ENCODE data around the gene ATAD3C.
"Not testable (repeated sequence)": the region's sequence is repeated elsewhere in the genome, so short reads cannot be mapped to it uniquely, and the experiment has no call there.

Gene ATAD3C

GRCh38 chr1:1470626-1471388 is 21.3 kb downstream of the ATAD3C start:
- peak overlapping the region; percentile 75 for H3K9ac ChIP-seq (ENCODE audit: low read depth, low read length)
- peak overlapping the region; percentile 98 for H3K4me3 ChIP-seq (ENCODE audit: low read depth, low read length)
- H3K27me3 ChIP-seq (ENCODE audit: control insufficient read depth, insufficient read depth, low read length): no peaks in the 10 kb centered on the region
- H3K4me1 ChIP-seq (ENCODE audit: control insufficient read depth, insufficient read depth, low read length): no peaks in the 10 kb centered on the region
- H3K9me3 ChIP-seq (ENCODE audit: control insufficient read depth, insufficient read depth, low read length): no peaks in the 10 kb centered on the region
- H3K36me3 ChIP-seq (ENCODE audit: control insufficient read depth, insufficient read depth, low read length): no peaks in the 10 kb centered on the region
- H3K27ac ChIP-seq (ENCODE audit: low read depth, low read length): peak overlapping the region; percentile 83

GRCh38 chr1:1471389-1472052 is 22.0 kb downstream of the ATAD3C start, which contains the start of gene ATAD3B:
Gene ATAD3B (plus strand): TSS chr1:1471765. CDS start chr1:1471885, 120 bp downstream.
- no peaks in the 10 kb centered on the region for H3K27me3 ChIP-seq (ENCODE audit: control insufficient read depth, insufficient read depth, low read length)
- H3K27ac ChIP-seq (ENCODE audit: low read depth, low read length): peak within 1 kb of the TSS; percentile 83
- no peaks in the 10 kb centered on the region for H3K4me1 ChIP-seq (ENCODE audit: control insufficient read depth, insufficient read depth, low read length)
- no peaks in the 10 kb centered on the region for H3K9me3 ChIP-seq (ENCODE audit: control insufficient read depth, insufficient read depth, low read length)
- H3K4me3 ChIP-seq (ENCODE audit: low read depth, low read length): peak within 1 kb of the TSS; percentile 98
- H3K9ac ChIP-seq (ENCODE audit: low read depth, low read length): peak within 1 kb of the TSS; percentile 75
- no peaks in the 10 kb centered on the region for H3K36me3 ChIP-seq (ENCODE audit: control insufficient read depth, insufficient read depth, low read length)

GRCh38 chr1:1472053-1472876 is 22.8 kb downstream of the ATAD3C start:
- H3K9me3 ChIP-seq (ENCODE audit: control insufficient read depth, insufficient read depth, low read length); H3K27me3 ChIP-seq (ENCODE audit: control insufficient read depth, insufficient read depth, low read length); H3K27ac ChIP-seq (ENCODE audit: low read depth, low read length); H3K36me3 ChIP-seq (ENCODE audit: control insufficient read depth, insufficient read depth, low read length); H3K4me1 ChIP-seq (ENCODE audit: control insufficient read depth, insufficient read depth, low read length): not testable (repeated sequence)
- Histone ChIP-seq H3K4me3 (ENCODE audit: low read depth, low read length) (peak overlapping the region; percentile 78), H3K9ac (ENCODE audit: low read depth, low read length) (peak overlapping the region; percentile 56; the same call in 1 of the 2 replicates)

GRCh38 chr1:1476011-1476410 is 26.5 kb downstream of the ATAD3C start:
- not testable (repeated sequence) for H3K9ac ChIP-seq (ENCODE audit: low read depth, low read length); H3K27ac ChIP-seq (ENCODE audit: low read depth, low read length); H3K4me3 ChIP-seq (ENCODE audit: low read depth, low read length); H3K9me3 ChIP-seq (ENCODE audit: control insufficient read depth, insufficient read depth, low read length); H3K27me3 ChIP-seq (ENCODE audit: control insufficient read depth, insufficient read depth, low read length); H3K4me1 ChIP-seq (ENCODE audit: control insufficient read depth, insufficient read depth, low read length)
- H3K36me3 ChIP-seq (ENCODE audit: control insufficient read depth, insufficient read depth, low read length): peaks cover 31% of the 10 kb centered on the region

GRCh38 chr1:1477206-1477605 is 27.7 kb downstream of the ATAD3C start:
- Histone ChIP-seq H3K36me3 (ENCODE audit: control insufficient read depth, insufficient read depth, low read length) (peaks cover 36% of the 10 kb centered on the region), H3K9me3 (ENCODE audit: control insufficient read depth, insufficient read depth, low read length) (no peaks in the 10 kb centered on the region), H3K4me3 (ENCODE audit: low read depth, low read length) (no peak overlapping the region), H3K27me3 (ENCODE audit: control insufficient read depth, insufficient read depth, low read length) (no peaks in the 10 kb centered on the region), H3K27ac (ENCODE audit: low read depth, low read length) (no peak overlapping the region), H3K4me1 (ENCODE audit: control insufficient read depth, insufficient read depth, low read length) (no peaks in the 10 kb centered on the region), H3K9ac (ENCODE audit: low read depth, low read length) (no peak overlapping the region)

- no peaks in the 10 kb centered on the region for H3K4me1 ChIP-seq (ENCODE audit: control insufficient read depth, insufficient read depth, low read length)
- no peaks in the 10 kb centered on the region for H3K27me3 ChIP-seq (ENCODE audit: control insufficient read depth, insufficient read depth, low read length)
- no peak overlapping the region for H3K9ac ChIP-seq (ENCODE audit: low read depth, low read length)
- H3K4me3 ChIP-seq (ENCODE audit: low read depth, low read length): no peak overlapping the region
- peaks cover 61% of the 10 kb centered on the region for H3K36me3 ChIP-seq (ENCODE audit: control insufficient read depth, insufficient read depth, low read length)
- H3K27ac ChIP-seq (ENCODE audit: low read depth, low read length): no peak overlapping the region
- H3K9me3 ChIP-seq (ENCODE audit: control insufficient read depth, insufficient read depth, low read length): no peaks in the 10 kb centered on the region
These were observed 30.3 kb downstream of the ATAD3C start for GRCh38 chr1:1479547-1480487.

GRCh38 chr1:1480488-1480867 is 31.0 kb downstream of the ATAD3C start:
- not testable (repeated sequence) for H3K27me3 ChIP-seq (ENCODE audit: control insufficient read depth, insufficient read depth, low read length); H3K9me3 ChIP-seq (ENCODE audit: control insufficient read depth, insufficient read depth, low read length); H3K4me1 ChIP-seq (ENCODE audit: control insufficient read depth, insufficient read depth, low read length); H3K27ac ChIP-seq (ENCODE audit: low read depth, low read length); H3K4me3 ChIP-seq (ENCODE audit: low read depth, low read length); H3K9ac ChIP-seq (ENCODE audit: low read depth, low read length)
- peaks cover 61% of the 10 kb centered on the region for H3K36me3 ChIP-seq (ENCODE audit: control insufficient read depth, insufficient read depth, low read length)

GRCh38 chr1:1481811-1482210 is 32.3 kb downstream of the ATAD3C start:
- H3K4me1 ChIP-seq (ENCODE audit: control insufficient read depth, insufficient read depth, low read length); H3K9me3 ChIP-seq (ENCODE audit: control insufficient read depth, insufficient read depth, low read length); H3K27me3 ChIP-seq (ENCODE audit: control insufficient read depth, insufficient read depth, low read length); H3K27ac ChIP-seq (ENCODE audit: low read depth, low read length); H3K9ac ChIP-seq (ENCODE audit: low read depth, low read length); H3K4me3 ChIP-seq (ENCODE audit: low read depth, low read length): not testable (repeated sequence)
- peaks cover 69% of the 10 kb centered on the region for H3K36me3 ChIP-seq (ENCODE audit: control insufficient read depth, insufficient read depth, low read length)

GRCh38 chr1:1482856-1483255 is 33.4 kb downstream of the ATAD3C start:
- Histone ChIP-seq H3K9ac (ENCODE audit: low read depth, low read length) (no peak overlapping the region), H3K4me1 (ENCODE audit: control insufficient read depth, insufficient read depth, low read length) (no peaks in the 10 kb centered on the region), H3K4me3 (ENCODE audit: low read depth, low read length) (no peak overlapping the region), H3K9me3 (ENCODE audit: control insufficient read depth, insufficient read depth, low read length) (no peaks in the 10 kb centered on the region), H3K36me3 (ENCODE audit: control insufficient read depth, insufficient read depth, low read length) (peaks cover 65% of the 10 kb centered on the region), H3K27ac (ENCODE audit: low read depth, low read length) (no peak overlapping the region), H3K27me3 (ENCODE audit: control insufficient read depth, insufficient read depth, low read length) (no peaks in the 10 kb centered on the region)

- Histone ChIP-seq H3K9ac (ENCODE audit: low read depth, low read length) (no peak overlapping the region), H3K9me3 (ENCODE audit: control insufficient read depth, insufficient read depth, low read length) (no peaks in the 10 kb centered on the region), H3K27ac (ENCODE audit: low read depth, low read length) (no peak overlapping the region), H3K4me3 (ENCODE audit: low read depth, low read length) (no peak overlapping the region), H3K27me3 (ENCODE audit: control insufficient read depth, insufficient read depth, low read length) (no peaks in the 10 kb centered on the region), H3K4me1 (ENCODE audit: control insufficient read depth, insufficient read depth, low read length) (no peaks in the 10 kb centered on the region), H3K36me3 (ENCODE audit: control insufficient read depth, insufficient read depth, low read length) (peaks cover 69% of the 10 kb centered on the region)
These were observed 34.2 kb downstream of the ATAD3C start for GRCh38 chr1:1483714-1484113.
